Prostate gland (tissue), 2 donors: ENCODE measurements around the gene ABHD15. TPM values are rescaled to one million over a fixed set of nuclear protein-coding genes. Genes with fewer than 3 reads are reported as not detected.

Experiments used
- DNase-seq: peaks from one replicate; pipeline ENCODE4 v3.0.0-alpha.2; 2019; ENCODE audit warnings: low spot score
- H3K27ac ChIP-seq, 2 donors: fragments of 200-600 bp; sonication (generic); 2 replicates each; pipeline ENCODE4 v1.5.1; 2017 to 2019
- H3K27me3 ChIP-seq: fragments of 200-600 bp; sonication (generic); replicated peaks from 2 replicates; pipeline ENCODE4 v1.5.1; 2019; ENCODE audit not compliant: insufficient read depth
- H3K36me3 ChIP-seq, 2 donors: fragments of 200-600 bp; sonication (generic); 1 replicate in 1 of 2; 2 replicates in 1 of 2; pipeline versions ENCODE4 v1.5.1 to v1.8.1; 2017 to 2019
- H3K4me1 ChIP-seq: fragments of 200-600 bp; sonication (generic); replicated peaks from 2 replicates; pipeline ENCODE4 v1.5.1; 2019
- H3K4me3 ChIP-seq, 2 donors: fragments of 200-600 bp; sonication (generic); 2 replicates each; pipeline ENCODE4 v1.5.1; 2017 to 2019
- H3K9me3 ChIP-seq: fragments of 200-600 bp; sonication (generic); 2 replicates; pipeline ENCODE4 v1.5.1; 2017
- CTCF ChIP-seq, 4 experiments: fragments of 200-600 bp in 2 of 4; fragments of 450-650 bp in 2 of 4; sonication (generic) in 2 of 4; IDR thresholded peaks; 1 replicate in 3 of 4; 2 replicates in 1 of 4; pipeline ENCODE4 v1.5.1; 2016 to 2019; ENCODE audit warnings: antibody characterized with exemption in 4 of 4, mild to moderate bottlenecking in 2 of 4, moderate library complexity in 2 of 4
- POLR2A ChIP-seq: fragments of 450-650 bp; IDR thresholded peaks from one replicate; pipeline ENCODE4 v1.6.1; 2016; ENCODE audit warnings: antibody characterized with exemption, mild to moderate bottlenecking
- POLR2AphosphoS5 ChIP-seq: sonication (generic); formaldehyde crosslinking; IDR thresholded peaks from one replicate; pipeline ENCODE4 v1.6.1; 2017; ENCODE audit warnings: antibody characterized with exemption
- WGBS: methylation state at CpG from one replicate; pipeline ENCODE4 v1.1.5; 2018; 5-methylcytosine and 5-hydroxymethylcytosine counted together
- intact Hi-C: fragments of 100-400 bp; cut with DNase I; formaldehyde crosslinking; loops from one replicate; pipeline ENCODE4 v1.14.2; 2022
- total RNA-seq, 2 donors: library from RNA; depleted of rRNA; stranded (reverse); fragments of >200 nt; gene quantifications; one replicate each; pipeline ENCODE4 v1.1.0, GENCODE V29; 2016

Gene ABHD15
- total RNA-seq, 2 donors from 2014 or later, result 9.1 to 14.8 TPM

DNA sequence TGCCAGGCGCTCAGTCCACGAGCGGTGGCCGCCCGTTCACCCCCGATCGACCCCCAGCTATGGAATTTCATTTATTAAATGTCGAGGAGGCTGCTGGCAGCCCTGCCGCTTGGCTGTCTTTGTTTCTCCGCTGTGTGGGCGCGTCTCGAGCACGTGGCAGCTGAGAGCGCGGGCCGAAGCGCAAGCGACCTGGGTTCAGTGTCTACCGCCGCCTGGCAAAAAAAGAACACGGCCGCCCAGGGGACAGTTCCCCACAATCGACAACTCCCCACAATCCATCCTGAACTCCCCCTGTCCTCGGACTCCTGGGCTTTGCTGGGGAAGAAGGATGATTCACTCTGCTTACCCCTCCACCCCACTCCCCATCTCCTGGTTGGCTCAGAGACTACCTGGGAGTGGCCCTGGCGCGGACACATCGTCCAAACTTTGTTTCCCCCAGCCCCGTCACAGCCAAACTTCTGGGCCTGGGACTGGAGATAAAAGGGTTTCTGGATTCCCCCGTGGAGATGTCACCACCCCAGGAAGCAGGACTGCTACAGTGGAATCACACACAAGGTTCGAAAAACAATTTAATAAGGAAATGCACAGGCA lies 24.4 kb upstream of the ABHD15 start:
- intact Hi-C loops, result loop anchor here (2.0 kb wide), 1 partner anchor 340 kb away; the partner anchor contains the start of gene SSH2
- Histone ChIP-seq H3K4me1 (peaks cover 24% of the 10 kb centered on the region), H3K4me3 (peak overlapping the region in 1 of 2 donors; percentile 10)

GRCh38 chr17:29590411-29591145 lies 23.7 kb upstream of the ABHD15 start:
- H3K27ac ChIP-seq, result peak overlapping the region; percentile 48 to 77
- peaks cover 24% of the 10 kb centered on the region for H3K4me1 ChIP-seq
- H3K36me3 ChIP-seq, result no peaks in the 10 kb centered on the region
- WGBS, result 29% methylated on average over 29 of the region's 30 CpGs
- no peak for DNase-seq
- H3K9me3 ChIP-seq, result no peaks in the 10 kb centered on the region
- no peak for TF ChIP-seq POLR2AphosphoS5
- TF ChIP-seq CTCF (IDR thresholded peaks at IDR 0.05), result no peak
- no peak for TF ChIP-seq POLR2A
- intact Hi-C loops, result loop anchor here (2.0 kb wide), 1 partner anchor 340 kb away; the partner anchor contains the start of gene SSH2
- peak overlapping the region in 1 of 2 donors; percentile 10 for H3K4me3 ChIP-seq
- no peaks in the 10 kb centered on the region for H3K27me3 ChIP-seq

More for the DNA sequence above, 24.4 kb upstream of the ABHD15 start:
- Histone ChIP-seq H3K9me3 (no peaks in the 10 kb centered on the region), H3K27me3 (no peaks in the 10 kb centered on the region), H3K27ac (peak overlapping the region; percentile 48 to 77), H3K36me3 (no peaks in the 10 kb centered on the region)
- TF ChIP-seq POLR2AphosphoS5, result no peak
- no peak for TF ChIP-seq CTCF (IDR thresholded peaks at IDR 0.05)
- TF ChIP-seq POLR2A, result no peak
- no peak for DNase-seq
- WGBS, result 1% methylated on average over 31 of the region's 31 CpGs

- Histone ChIP-seq H3K27me3 (no peaks in the 10 kb centered on the region), H3K36me3 (no peaks in the 10 kb centered on the region), H3K4me1 (peaks cover 24% of the 10 kb centered on the region), H3K4me3 (peak within 1 kb of the TSS; percentile 72 to 76), H3K27ac (peak within 1 kb of the TSS; percentile 77 to 79), H3K9me3 (no peaks in the 10 kb centered on the region)
- WGBS, result 13% methylated on average over 33 of the region's 70 CpGs
- TF ChIP-seq POLR2AphosphoS5, result peak; percentile 33
- TF ChIP-seq CTCF (IDR thresholded peaks at IDR 0.05), result peak in 3 of 4 experiments; percentile 23 to 41 (median 34)
- TF ChIP-seq POLR2A, result peak; percentile 52
- intact Hi-C loops, result loop anchor here (2.0 to 10.0 kb wide), 2 partner anchors 341 to 515 kb away; partner anchors contain the start of gene SSH2
- peak; percentile 85 for DNase-seq
These were observed 22.9 kb upstream of the ABHD15 start, which contains the start of gene GIT1 for GRCh38 chr17:29589524-29590410. Gene GIT1, minus strand, starts transcription at chr17:29589648. Its CDS starts 270 bp downstream, at chr17:29589378.

- TF ChIP-seq CTCF (IDR thresholded peaks at IDR 0.05) (peak in 1 of 4 experiments; percentile 14), POLR2AphosphoS5 (no peak), POLR2A (no peak)
- intact Hi-C loops, result loop anchor here (10.0 kb wide), 1 partner anchor 516 kb away; no protein-coding TSS in a partner anchor
- DNase-seq, result no peak
- 0% methylated on average over 35 of the region's 72 CpGs for WGBS
- Histone ChIP-seq H3K27me3 (no peaks in the 10 kb centered on the region), H3K27ac (peak overlapping the region; percentile 69 to 77), H3K9me3 (no peaks in the 10 kb centered on the region), H3K4me3 (peak overlapping the region; percentile 72 to 76), H3K36me3 (no peaks in the 10 kb centered on the region), H3K4me1 (peaks cover 24% of the 10 kb centered on the region)
These were observed 21.9 kb upstream of the ABHD15 start for GRCh38 chr17:29588562-29589411.
